ENCODE measurements around the gene C16orf95.

GRCh38 chr16:87319011-87319410, 1.8 kb upstream of the C16orf95 start:
- TF ChIP-seq CTCF (IDR thresholded peaks at IDR 0.05; ENCODE audit: poor library complexity), result no peak
- no peak for TF ChIP-seq EZH2 (IDR thresholded peaks at IDR 0.05; ENCODE audit: borderline replicate concordance)

Measured in hepatocyte (in vitro differentiated cells).